ENCODE measurements around the gene ZMIZ1.

GRCh38 chr10:79319115-79319771 is 250.5 kb downstream of the ZMIZ1 start:
- TF ChIP-seq JUND (IDR thresholded peaks at IDR 0.05) (no peak), REST (IDR thresholded peaks at IDR 0.05) (no peak), RAD21 (IDR thresholded peaks at IDR 0.05) (no peak), YY1 (IDR thresholded peaks at IDR 0.05) (no peak), EGR1 (IDR thresholded peaks at IDR 0.05; ENCODE audit: low read depth in 2 of 2) (no peak), TAF1 (conservative IDR thresholded peaks at IDR 0.05) (no peak), GABPA (IDR thresholded peaks at IDR 0.05 in 1 of 2, conservative IDR thresholded peaks at IDR 0.05 in 1 of 2) (no peak)
- TF ChIP-seq, protein P1, sequence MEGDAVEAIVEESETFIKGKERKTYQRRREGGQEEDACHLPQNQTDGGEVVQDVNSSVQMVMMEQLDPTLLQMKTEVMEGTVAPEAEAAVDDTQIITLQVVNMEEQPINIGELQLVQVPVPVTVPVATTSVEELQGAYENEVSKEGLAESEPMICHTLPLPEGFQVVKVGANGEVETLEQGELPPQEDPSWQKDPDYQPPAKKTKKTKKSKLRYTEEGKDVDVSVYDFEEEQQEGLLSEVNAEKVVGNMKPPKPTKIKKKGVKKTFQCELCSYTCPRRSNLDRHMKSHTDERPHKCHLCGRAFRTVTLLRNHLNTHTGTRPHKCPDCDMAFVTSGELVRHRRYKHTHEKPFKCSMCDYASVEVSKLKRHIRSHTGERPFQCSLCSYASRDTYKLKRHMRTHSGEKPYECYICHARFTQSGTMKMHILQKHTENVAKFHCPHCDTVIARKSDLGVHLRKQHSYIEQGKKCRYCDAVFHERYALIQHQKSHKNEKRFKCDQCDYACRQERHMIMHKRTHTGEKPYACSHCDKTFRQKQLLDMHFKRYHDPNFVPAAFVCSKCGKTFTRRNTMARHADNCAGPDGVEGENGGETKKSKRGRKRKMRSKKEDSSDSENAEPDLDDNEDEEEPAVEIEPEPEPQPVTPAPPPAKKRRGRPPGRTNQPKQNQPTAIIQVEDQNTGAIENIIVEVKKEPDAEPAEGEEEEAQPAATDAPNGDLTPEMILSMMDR (IDR thresholded peaks at IDR 0.05; ENCODE audit: low read depth, low read length, missing input control): no peak
- TF ChIP-seq, protein P2, sequence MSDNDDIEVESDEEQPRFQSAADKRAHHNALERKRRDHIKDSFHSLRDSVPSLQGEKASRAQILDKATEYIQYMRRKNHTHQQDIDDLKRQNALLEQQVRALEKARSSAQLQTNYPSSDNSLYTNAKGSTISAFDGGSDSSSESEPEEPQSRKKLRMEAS (IDR thresholded peaks at IDR 0.05): no peak
